MM.1S (cell line): ENCODE data around the gene METTL27.

ENCODE experiments used
- EZH2 ChIP-seq: fragments of 300-600 bp; sonication (generic); optimal IDR thresholded peaks from 2 replicates; pipeline ENCODE3; 2017; ENCODE audit warnings: low read depth, mild to moderate bottlenecking, antibody characterized with exemption, low read length, mixed read lengths
- EZH2phosphoT487 ChIP-seq: fragments of 300-600 bp; sonication (generic); IDR thresholded peaks from 2 replicates; pipeline ENCODE4 v1.6.1; 2018; ENCODE audit warnings: antibody characterized with exemption, low read length
- TF ChIP-seq, protein P1 (sequence below): fragments of 300-600 bp; sonication (generic); IDR thresholded peaks from 2 replicates; pipeline ENCODE4 v1.5.1; 2016; ENCODE audit warnings: antibody characterized with exemption, low read length, mixed read lengths

DNA sequence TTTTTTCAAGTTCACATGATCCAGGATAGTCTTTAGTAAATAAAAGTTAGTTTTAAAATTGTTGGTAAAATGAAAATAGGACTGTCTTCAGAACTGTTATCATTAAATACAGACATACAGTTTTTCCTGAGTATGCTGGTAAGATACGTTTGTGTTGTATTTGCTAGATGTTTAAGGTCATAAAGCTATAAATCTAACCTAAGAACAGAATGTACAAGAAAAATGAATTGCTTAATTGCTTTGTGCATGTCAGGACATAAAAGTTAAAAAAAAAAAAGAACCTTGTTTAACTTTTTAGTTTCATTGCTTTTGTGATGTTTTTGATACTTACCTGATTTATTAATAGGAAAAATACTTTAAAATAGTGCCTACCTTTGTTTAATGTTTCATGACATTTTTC lies 40.7 kb downstream of the METTL27 start:
- TF ChIP-seq, protein P1, sequence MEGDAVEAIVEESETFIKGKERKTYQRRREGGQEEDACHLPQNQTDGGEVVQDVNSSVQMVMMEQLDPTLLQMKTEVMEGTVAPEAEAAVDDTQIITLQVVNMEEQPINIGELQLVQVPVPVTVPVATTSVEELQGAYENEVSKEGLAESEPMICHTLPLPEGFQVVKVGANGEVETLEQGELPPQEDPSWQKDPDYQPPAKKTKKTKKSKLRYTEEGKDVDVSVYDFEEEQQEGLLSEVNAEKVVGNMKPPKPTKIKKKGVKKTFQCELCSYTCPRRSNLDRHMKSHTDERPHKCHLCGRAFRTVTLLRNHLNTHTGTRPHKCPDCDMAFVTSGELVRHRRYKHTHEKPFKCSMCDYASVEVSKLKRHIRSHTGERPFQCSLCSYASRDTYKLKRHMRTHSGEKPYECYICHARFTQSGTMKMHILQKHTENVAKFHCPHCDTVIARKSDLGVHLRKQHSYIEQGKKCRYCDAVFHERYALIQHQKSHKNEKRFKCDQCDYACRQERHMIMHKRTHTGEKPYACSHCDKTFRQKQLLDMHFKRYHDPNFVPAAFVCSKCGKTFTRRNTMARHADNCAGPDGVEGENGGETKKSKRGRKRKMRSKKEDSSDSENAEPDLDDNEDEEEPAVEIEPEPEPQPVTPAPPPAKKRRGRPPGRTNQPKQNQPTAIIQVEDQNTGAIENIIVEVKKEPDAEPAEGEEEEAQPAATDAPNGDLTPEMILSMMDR, result no peak
- TF ChIP-seq EZH2 (no peak), EZH2phosphoT487 (no peak)
